MCF 10A (cell line): ENCODE measurements around the gene SMIM34. TPM values are rescaled to one million over a fixed set of nuclear protein-coding genes. Genes with fewer than 3 reads are reported as not detected.
"Not testable (repeated sequence)": the region's sequence is repeated elsewhere in the genome, so short reads cannot be mapped to it uniquely, and the experiment has no call there.

ENCODE experiments used
- Bru-seq: library from RNA; stranded (reverse); fragments of 400-500 nt; gene quantifications from one replicate; lab custom pipeline; 2021; lab: Mats Ljungman, UMichigan
- BruChase-seq, 2 experiments: library from RNA; stranded (reverse); fragments of 400-500 nt; gene quantifications; one replicate each; lab custom pipeline; 2021; lab: Mats Ljungman, UMichigan
- BruUV-seq: library from RNA; stranded (reverse); fragments of 400-500 nt; replicated peaks from 2 replicates; lab custom pipeline; 2021; lab: Mats Ljungman, UMichigan
- CTCF ChIA-PET: fragments of 300-600 bp; sonication (Branson Sonifier 250); formaldehyde crosslinking; extraction: SDS; loops from one replicate; lab custom pipeline; 2021; ENCODE audit warnings: antibody characterized with exemption, inconsistent platforms; lab: Yijun Ruan, JAX
- POLR2A ChIA-PET: fragments of 300-600, 350-650 bp; sonication (Branson Sonifier 250); formaldehyde crosslinking; extraction: SDS; loops from one replicate; lab custom pipeline; 2020; ENCODE audit warnings: antibody characterized with exemption, inconsistent platforms; lab: Yijun Ruan, JAX
- DNase-seq: peaks from one replicate; pipeline ENCODE4 v3.0.0-alpha.2; 2018; ENCODE audit not compliant: unreplicated experiment
- H3K27ac Mint-ChIP-seq: one replicate; pipeline ENCODE4 v1.8.0; 2022; ENCODE audit warnings: mild to moderate bottlenecking, low read depth, mixed read lengths; ENCODE audit not compliant: unreplicated experiment
- H3K27me3 Mint-ChIP-seq: one replicate; pipeline ENCODE4 v1.8.0; 2022; ENCODE audit warnings: mixed read lengths; ENCODE audit not compliant: insufficient read depth, unreplicated experiment
- H3K36me3 Mint-ChIP-seq: one replicate; pipeline ENCODE4 v1.8.0; 2022; ENCODE audit warnings: mild to moderate bottlenecking, moderate library complexity, mixed read lengths; ENCODE audit not compliant: insufficient read depth, unreplicated experiment
- H3K4me1 Mint-ChIP-seq: one replicate; pipeline ENCODE4 v1.8.0; 2022; ENCODE audit warnings: mixed read lengths; ENCODE audit not compliant: insufficient read depth, unreplicated experiment
- H3K4me3 Mint-ChIP-seq: one replicate; pipeline ENCODE4 v1.8.0; 2022; ENCODE audit warnings: mild to moderate bottlenecking, moderate library complexity, mixed read lengths; ENCODE audit not compliant: unreplicated experiment
- H3K9me3 Mint-ChIP-seq: one replicate; pipeline ENCODE4 v1.8.0; 2022; ENCODE audit warnings: mixed read lengths; ENCODE audit not compliant: unreplicated experiment
- intact Hi-C: fragments of 100-400 bp; cut with micrococcal nuclease; formaldehyde crosslinking; loops from 2 replicates; pipeline ENCODE4 v1.14.1; 2022
- long read RNA-seq: library from polyadenylated mRNA; stranded (forward); transcript quantifications from one replicate; pipeline ENCODE4 v2.0.0, GENCODE V29; 2022
- total RNA-seq: library from RNA; stranded (reverse); gene quantifications from 2 replicates; pipeline ENCODE4 v1.2.3, GENCODE V29; 2022

SMIM34 gene
- total RNA-seq = not detected in 2 replicates
- not detected for Bru-seq, nascent RNA
- BruChase-seq, experiment 1, labeled RNA remaining after a 6-hour chase = not detected
- not detected for BruChase-seq, experiment 2, labeled RNA remaining after a 2-hour chase
- long read RNA-seq = 0 reads

- H3K27ac Mint-ChIP-seq, H3K4me1 Mint-ChIP-seq, H3K27me3 Mint-ChIP-seq, DNase-seq, H3K4me3 Mint-ChIP-seq, intact Hi-C loops, H3K36me3 Mint-ChIP-seq, H3K9me3 Mint-ChIP-seq, BruUV-seq, CTCF ChIA-PET, POLR2A ChIA-PET: not testable (repeated sequence)
Measured at GRCh38 chr21:34423805-34424204, at the start of gene SMIM34. SMIM34 (minus strand) TSS chr21:34423951; CDS start chr21:34423839, 112 bp downstream.

- H3K9me3 Mint-ChIP-seq, BruUV-seq, H3K4me1 Mint-ChIP-seq, H3K27ac Mint-ChIP-seq, DNase-seq, CTCF ChIA-PET, H3K4me3 Mint-ChIP-seq, H3K36me3 Mint-ChIP-seq, intact Hi-C loops, H3K27me3 Mint-ChIP-seq, POLR2A ChIA-PET: not testable (repeated sequence)
Measured at GRCh38 chr21:34467333-34467732, 43.6 kb upstream of the SMIM34 start.

- H3K27ac Mint-ChIP-seq, H3K27me3 Mint-ChIP-seq, H3K36me3 Mint-ChIP-seq, DNase-seq, CTCF ChIA-PET, POLR2A ChIA-PET, intact Hi-C loops, H3K4me3 Mint-ChIP-seq, H3K4me1 Mint-ChIP-seq, BruUV-seq, H3K9me3 Mint-ChIP-seq: not testable (repeated sequence)
Measured at GRCh38 chr21:34459426-34459825, 35.7 kb upstream of the SMIM34 start.

- intact Hi-C loops, BruUV-seq, H3K4me3 Mint-ChIP-seq, H3K4me1 Mint-ChIP-seq, H3K27me3 Mint-ChIP-seq, H3K27ac Mint-ChIP-seq, DNase-seq, H3K36me3 Mint-ChIP-seq, H3K9me3 Mint-ChIP-seq, CTCF ChIA-PET, POLR2A ChIA-PET: not testable (repeated sequence)
Measured at GRCh38 chr21:34458266-34458665, 34.5 kb upstream of the SMIM34 start.

GRCh38 chr21:34456180-34456579, 32.4 kb upstream of the SMIM34 start:
- POLR2A ChIA-PET, intact Hi-C loops, H3K4me1 Mint-ChIP-seq, H3K27me3 Mint-ChIP-seq, H3K9me3 Mint-ChIP-seq, DNase-seq, CTCF ChIA-PET, BruUV-seq, H3K4me3 Mint-ChIP-seq, H3K27ac Mint-ChIP-seq, H3K36me3 Mint-ChIP-seq: not testable (repeated sequence)

- DNase-seq, CTCF ChIA-PET, BruUV-seq, H3K4me3 Mint-ChIP-seq, intact Hi-C loops, H3K4me1 Mint-ChIP-seq, H3K36me3 Mint-ChIP-seq, H3K27ac Mint-ChIP-seq, POLR2A ChIA-PET, H3K9me3 Mint-ChIP-seq, H3K27me3 Mint-ChIP-seq: not testable (repeated sequence)
Measured at GRCh38 chr21:34455628-34456027, 31.9 kb upstream of the SMIM34 start.

GRCh38 chr21:34447018-34447417, 23.3 kb upstream of the SMIM34 start:
- DNase-seq, H3K27ac Mint-ChIP-seq, H3K36me3 Mint-ChIP-seq, BruUV-seq, CTCF ChIA-PET, H3K4me1 Mint-ChIP-seq, H3K4me3 Mint-ChIP-seq, H3K9me3 Mint-ChIP-seq, H3K27me3 Mint-ChIP-seq, intact Hi-C loops, POLR2A ChIA-PET: not testable (repeated sequence)

GRCh38 chr21:34443486-34443885, 19.7 kb upstream of the SMIM34 start:
- POLR2A ChIA-PET, H3K4me3 Mint-ChIP-seq, intact Hi-C loops, CTCF ChIA-PET, H3K9me3 Mint-ChIP-seq, BruUV-seq, H3K27ac Mint-ChIP-seq, H3K27me3 Mint-ChIP-seq, H3K4me1 Mint-ChIP-seq, DNase-seq, H3K36me3 Mint-ChIP-seq: not testable (repeated sequence)

GRCh38 chr21:34429710-34430109, 6.0 kb upstream of the SMIM34 start:
- H3K4me1 Mint-ChIP-seq, POLR2A ChIA-PET, CTCF ChIA-PET, H3K27me3 Mint-ChIP-seq, H3K36me3 Mint-ChIP-seq, BruUV-seq, DNase-seq, H3K9me3 Mint-ChIP-seq, H3K27ac Mint-ChIP-seq, H3K4me3 Mint-ChIP-seq, intact Hi-C loops: not testable (repeated sequence)
